GM12891 (cell line): ENCODE measurements around the gene SPRR2G.

Experiments used
- PAX5 ChIP-seq: IDR thresholded peaks from 2 replicates; pipeline ENCODE4 v1.6.1; 2011; ENCODE audit warnings: low read length, moderate library complexity, mild to moderate bottlenecking; ENCODE audit not compliant: insufficient read depth, severe bottlenecking
- POLR2A ChIP-seq: IDR thresholded peaks from 2 replicates; pipeline ENCODE4 v1.6.1; 2011; ENCODE audit warnings: low read depth, low read length, control low read depth
- POLR2AphosphoS5 ChIP-seq: IDR thresholded peaks from 2 replicates; pipeline ENCODE4 v1.6.1; 2011; ENCODE audit warnings: low read depth, low read length, control low read depth
- POU2F2 ChIP-seq: IDR thresholded peaks from 2 replicates; pipeline ENCODE4 v1.6.1; 2011; ENCODE audit warnings: low read depth, mild to moderate bottlenecking, control low read depth, low read length, moderate library complexity
- SPI1 ChIP-seq: IDR thresholded peaks from 2 replicates; pipeline ENCODE4 v1.6.1; 2011; ENCODE audit warnings: low read depth, low read length, control low read depth
- TAF1 ChIP-seq: IDR thresholded peaks from 2 replicates; pipeline ENCODE4 v1.6.1; 2011; ENCODE audit warnings: low read depth, low read length, control low read depth

- no peak for TF ChIP-seq POLR2AphosphoS5
- TF ChIP-seq TAF1 = no peak
- TF ChIP-seq POLR2A = no peak
- no peak for TF ChIP-seq SPI1
- no peak for TF ChIP-seq POU2F2
- TF ChIP-seq PAX5 = no peak
These were observed 29.9 kb upstream of the SPRR2G start for GRCh38 chr1:153180556-153180955.
